Transverse colon (tissue), 4 donors: ENCODE results near the gene WDR86. TPM values are rescaled to one million over a fixed set of nuclear protein-coding genes. Genes with fewer than 3 reads are reported as not detected.

Experiments used
- DNase-seq: peaks from one replicate; pipeline ENCODE4 v3.0.0-alpha.2; 2019
- H3K27ac ChIP-seq, 4 donors: fragments of 200-600 bp; sonication (generic); 2 replicates each; pipeline ENCODE4 v1.5.1; 2016 to 2018; ENCODE audit warnings: inconsistent platforms in 4 of 4
- H3K27me3 ChIP-seq: fragments of 200-600 bp; sonication (generic); 2 replicates; pipeline ENCODE4 v1.5.1; 2017; ENCODE audit warnings: inconsistent platforms
- H3K36me3 ChIP-seq, 4 donors: fragments of 200-600 bp; sonication (generic); 2 replicates each; pipeline ENCODE4 v1.5.1; 2017 to 2019; ENCODE audit warnings: inconsistent platforms in 4 of 4
- H3K4me1 ChIP-seq, 4 donors: fragments of 200-600 bp; sonication (generic); 2 replicates each; pipeline ENCODE4 v1.5.1; 2017 to 2020; ENCODE audit warnings: inconsistent platforms in 4 of 4
- H3K4me3 ChIP-seq, 4 donors: fragments of 200-600 bp; sonication (generic); 1 replicate in 1 of 4; 2 replicates in 3 of 4; pipeline versions ENCODE4 v1.5.1 to v1.6.1; 2017 to 2019; ENCODE audit warnings: inconsistent platforms in 4 of 4
- H3K9me3 ChIP-seq, 2 donors: fragments of 200-600 bp; sonication (generic); 2 replicates each; pipeline ENCODE4 v1.5.1; 2017 to 2019; ENCODE audit warnings: inconsistent platforms in 2 of 2
- EP300 ChIP-seq: sonication (generic); formaldehyde crosslinking; IDR thresholded peaks from one replicate; pipeline ENCODE4 v1.6.1; 2017; ENCODE audit warnings: antibody characterized with exemption, low read depth
- POLR2A ChIP-seq: fragments of 450-650 bp; IDR thresholded peaks from one replicate; pipeline ENCODE4 v1.6.1; 2016; ENCODE audit warnings: antibody characterized with exemption, mild to moderate bottlenecking, moderate library complexity
- POLR2AphosphoS5 ChIP-seq, 3 donors: sonication (generic); formaldehyde crosslinking; IDR thresholded peaks; one replicate each; pipeline ENCODE4 v1.6.1; 2016; ENCODE audit warnings: antibody characterized with exemption in 3 of 3
- WGBS, 2 donors: methylation state at CpG; one replicate each; pipeline ENCODE4 v1.1.5; 2018; ENCODE audit warnings: low coverage in 1 of 2; 5-methylcytosine and 5-hydroxymethylcytosine counted together
- in situ Hi-C, 4 donors: fragments of 200-750 bp; cut with MboI; loops; one replicate each; pipeline versions ENCODE4 v1.15.0 to v1.15.1; 2017; ENCODE audit warnings: low sequenced_read_pairs in 3 of 4, low pct_ligation_motif_present in 1 of 4, low pct_unique_long_range_greater_than_20kb in 1 of 4
- intact Hi-C: fragments of 100-400 bp; cut with DNase I; formaldehyde crosslinking; loops from one replicate; pipeline ENCODE4 v1.15.1; 2023; ENCODE audit warnings: low total_unique reads
- total RNA-seq, 4 donors: library from RNA; depleted of rRNA; stranded (reverse); fragments of >200 nt; gene quantifications; one replicate each; pipeline ENCODE4 v1.1.0, GENCODE V29; 2016
- TF ChIP-seq, protein P1 (sequence below), 5 experiments: fragments of 200-600 bp in 3 of 5; fragments of 450-650 bp in 2 of 5; sonication (generic) in 3 of 5; IDR thresholded peaks; 1 replicate in 2 of 5; 2 replicates in 3 of 5; pipeline ENCODE4 v1.5.1; 2016 to 2017; ENCODE audit warnings: antibody characterized with exemption in 5 of 5, inconsistent platforms in 3 of 5, mild to moderate bottlenecking in 2 of 5, moderate library complexity in 1 of 5

Gene WDR86
- total RNA-seq, 4 donors from 2014 or later, result 2.8 to 33.3 (median 7.1) TPM

DNA sequence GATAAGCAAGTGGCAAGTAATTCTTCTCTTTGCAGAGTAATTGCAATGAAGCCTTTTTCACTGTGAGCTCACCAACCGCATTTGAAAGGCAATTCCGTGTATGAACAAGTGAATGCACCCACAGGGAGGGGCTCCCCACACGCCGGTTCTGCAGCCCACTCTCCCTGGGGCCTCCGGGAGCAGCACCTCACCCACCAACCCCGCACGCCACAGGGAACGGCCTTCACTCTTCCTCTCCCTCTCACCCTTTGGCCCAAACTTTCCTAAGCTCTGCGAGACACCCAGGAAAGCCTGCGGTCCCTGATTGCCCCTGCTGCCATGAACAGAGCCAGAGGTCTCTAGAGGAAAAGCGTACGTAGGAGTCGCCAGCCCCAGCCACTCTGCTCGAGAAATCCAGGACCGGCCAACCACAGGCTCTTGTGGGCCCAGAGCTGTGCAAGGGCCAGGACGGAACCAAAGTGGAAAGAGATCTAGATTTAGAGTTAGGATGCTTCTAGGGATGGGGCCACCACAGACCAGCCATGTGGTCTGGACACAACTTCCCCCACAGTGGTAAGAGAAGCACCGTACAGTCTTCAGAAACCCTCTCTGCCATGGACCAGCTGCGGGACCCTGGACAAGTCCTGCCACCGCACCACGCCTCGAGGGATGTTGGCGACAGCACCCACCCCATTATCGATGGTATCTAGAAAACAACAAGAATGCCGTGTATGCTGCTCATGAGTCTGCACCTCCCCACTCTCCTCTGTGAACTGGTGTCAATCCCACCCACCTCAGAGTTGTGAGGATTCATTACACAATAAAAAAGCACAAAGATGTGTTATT, 3.6 kb downstream of the WDR86 start:
- Histone ChIP-seq H3K27me3 (peaks cover 41% of the 10 kb centered on the region), H3K4me1 (peaks cover 10 to 22% (median 19%) of the 10 kb centered on the region in 4 donors), H3K27ac (peak overlapping the region in 1 of 4 donors; percentile 3), H3K4me3 (no peak overlapping the region), H3K9me3 (no peaks in the 10 kb centered on the region), H3K36me3 (no peaks in the 10 kb centered on the region)
- intact Hi-C loops (no loop called here), in situ Hi-C loops (no loop called here)
- no peak for DNase-seq
- TF ChIP-seq POLR2A (no peak), POLR2AphosphoS5 (IDR thresholded peaks at IDR 0.05) (no peak), EP300 (no peak)
- TF ChIP-seq, protein P1, sequence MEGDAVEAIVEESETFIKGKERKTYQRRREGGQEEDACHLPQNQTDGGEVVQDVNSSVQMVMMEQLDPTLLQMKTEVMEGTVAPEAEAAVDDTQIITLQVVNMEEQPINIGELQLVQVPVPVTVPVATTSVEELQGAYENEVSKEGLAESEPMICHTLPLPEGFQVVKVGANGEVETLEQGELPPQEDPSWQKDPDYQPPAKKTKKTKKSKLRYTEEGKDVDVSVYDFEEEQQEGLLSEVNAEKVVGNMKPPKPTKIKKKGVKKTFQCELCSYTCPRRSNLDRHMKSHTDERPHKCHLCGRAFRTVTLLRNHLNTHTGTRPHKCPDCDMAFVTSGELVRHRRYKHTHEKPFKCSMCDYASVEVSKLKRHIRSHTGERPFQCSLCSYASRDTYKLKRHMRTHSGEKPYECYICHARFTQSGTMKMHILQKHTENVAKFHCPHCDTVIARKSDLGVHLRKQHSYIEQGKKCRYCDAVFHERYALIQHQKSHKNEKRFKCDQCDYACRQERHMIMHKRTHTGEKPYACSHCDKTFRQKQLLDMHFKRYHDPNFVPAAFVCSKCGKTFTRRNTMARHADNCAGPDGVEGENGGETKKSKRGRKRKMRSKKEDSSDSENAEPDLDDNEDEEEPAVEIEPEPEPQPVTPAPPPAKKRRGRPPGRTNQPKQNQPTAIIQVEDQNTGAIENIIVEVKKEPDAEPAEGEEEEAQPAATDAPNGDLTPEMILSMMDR (IDR thresholded peaks at IDR 0.05), result no peak
- WGBS, 2 donors, result 89 to 95% methylated on average over 2 to 24 of the region's 24 CpGs

DNA sequence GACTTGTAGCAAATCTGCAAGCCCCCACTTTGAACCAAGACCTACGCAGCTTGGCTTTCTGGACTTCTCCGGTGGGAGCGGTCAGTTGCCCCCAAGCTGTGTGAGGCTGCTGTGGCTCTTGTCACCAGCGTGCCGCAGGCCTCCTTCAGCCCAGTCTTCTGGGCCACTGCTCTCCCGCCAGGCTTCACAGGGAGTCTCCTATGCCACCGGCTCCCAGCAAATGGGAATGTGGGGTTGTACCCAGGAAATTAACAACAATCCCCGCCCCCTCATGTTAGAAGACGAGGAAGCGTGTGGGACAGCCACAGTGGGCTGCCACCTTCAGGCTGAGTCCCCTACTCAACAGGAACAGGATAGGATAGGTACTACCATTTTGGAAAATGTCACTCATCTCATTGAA, 4.2 kb downstream of the WDR86 start:
- 92% methylated on average over 10 of the region's 10 CpGs; no CpG with 5 or more reads in 1 of the 2 donors for WGBS, 2 donors
- intact Hi-C loops (no loop called here), in situ Hi-C loops (no loop called here)
- no peak for DNase-seq
- peaks cover 35% of the 10 kb centered on the region for H3K27me3 ChIP-seq
- peak overlapping the region in 1 of 4 donors; percentile 3 for H3K27ac ChIP-seq
- no peak overlapping the region for H3K4me3 ChIP-seq
- no peak for TF ChIP-seq POLR2AphosphoS5 (IDR thresholded peaks at IDR 0.05)
- TF ChIP-seq POLR2A, result no peak
- TF ChIP-seq, protein P1 (IDR thresholded peaks at IDR 0.05), result no peak
- no peak for TF ChIP-seq EP300
- H3K36me3 ChIP-seq, result no peaks in the 10 kb centered on the region
- peaks cover 10 to 22% (median 18%) of the 10 kb centered on the region in 4 donors for H3K4me1 ChIP-seq
- no peaks in the 10 kb centered on the region for H3K9me3 ChIP-seq

DNA sequence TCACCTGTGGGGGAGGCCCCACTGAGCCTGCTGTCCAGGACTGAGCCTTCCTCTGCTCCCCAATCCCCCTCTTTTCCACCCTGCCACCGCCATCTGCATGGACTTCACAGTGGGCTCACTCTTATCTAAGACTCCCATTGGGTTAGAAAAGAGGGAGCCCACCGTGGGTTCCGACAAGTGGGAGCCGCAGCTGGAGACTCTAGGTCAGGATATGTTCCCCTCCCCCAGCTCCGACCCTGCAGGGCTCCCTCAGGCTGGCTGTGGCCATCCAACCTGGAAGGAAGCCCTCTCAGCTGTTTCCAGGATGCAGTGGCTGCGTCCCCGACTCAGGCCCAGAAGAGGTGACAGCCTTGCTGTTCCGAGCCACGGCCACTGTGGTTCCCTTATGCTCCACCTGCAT, 4.8 kb downstream of the WDR86 start:
- in situ Hi-C loops (no loop called here), intact Hi-C loops (no loop called here)
- no peak overlapping the region for H3K4me3 ChIP-seq
- H3K4me1 ChIP-seq, result peaks cover 8 to 18% (median 13%) of the 10 kb centered on the region in 4 donors
- H3K36me3 ChIP-seq, result no peaks in the 10 kb centered on the region
- 85% methylated on average over 9 of the region's 9 CpGs; no CpG with 5 or more reads in 1 of the 2 donors for WGBS, 2 donors
- H3K9me3 ChIP-seq, result no peaks in the 10 kb centered on the region
- peaks cover 29% of the 10 kb centered on the region for H3K27me3 ChIP-seq
- TF ChIP-seq POLR2AphosphoS5 (IDR thresholded peaks at IDR 0.05) (no peak), EP300 (no peak), POLR2A (no peak)
- TF ChIP-seq, protein P1 (IDR thresholded peaks at IDR 0.05), result no peak
- DNase-seq, result no peak
- H3K27ac ChIP-seq, result peak overlapping the region in 3 of 4 donors; percentile 16 to 57 (median 29)

DNA sequence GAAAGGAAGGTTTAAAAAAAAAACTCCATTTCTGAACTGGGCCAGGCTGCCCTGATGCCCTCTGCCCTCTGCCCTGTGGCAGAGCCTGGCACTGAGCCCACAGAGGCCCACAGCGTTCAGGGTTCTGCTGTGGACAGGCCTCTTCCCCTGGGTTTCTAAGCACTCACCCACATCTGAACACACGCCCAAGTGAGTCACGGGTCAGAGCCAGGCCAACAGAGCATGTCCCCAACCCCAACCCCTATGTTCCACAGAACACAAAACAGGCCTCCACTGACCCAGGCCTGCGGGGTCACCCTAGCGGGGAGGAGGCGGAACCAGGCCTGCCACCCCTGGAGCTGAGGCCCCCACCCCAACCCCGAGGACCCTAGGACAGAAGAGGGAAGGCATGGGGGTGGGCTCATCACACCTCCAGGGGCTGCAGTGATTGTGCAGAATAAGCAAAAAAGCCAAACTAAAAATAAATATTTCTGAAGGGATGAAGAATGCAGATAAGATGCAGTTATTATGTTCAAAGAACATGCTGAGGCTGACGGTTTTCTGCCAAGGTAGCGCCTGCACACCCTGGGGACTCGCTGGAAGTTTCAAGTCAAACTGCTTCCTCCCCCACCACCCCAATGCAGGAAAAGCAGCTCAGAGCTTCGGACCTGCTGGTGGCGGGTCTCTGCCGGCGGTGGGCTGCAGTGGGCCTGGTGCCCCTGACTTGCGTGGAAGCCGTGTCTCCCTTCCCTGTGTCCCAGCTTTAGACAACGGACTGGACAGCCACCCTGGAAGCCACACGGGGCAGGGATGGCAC, 5.4 kb downstream of the WDR86 start:
- in situ Hi-C loops (no loop called here), intact Hi-C loops (no loop called here)
- Histone ChIP-seq H3K27ac (peak overlapping the region; percentile 16 to 57 (median 22)), H3K4me1 (peaks cover 1 to 12% (median 7%) of the 10 kb centered on the region in 4 donors), H3K27me3 (peaks cover 23% of the 10 kb centered on the region), H3K9me3 (no peaks in the 10 kb centered on the region), H3K4me3 (no peak overlapping the region), H3K36me3 (no peaks in the 10 kb centered on the region)
- DNase-seq, result peak; percentile 34
- WGBS, 2 donors, result 71 to 73% methylated on average over 4 to 18 of the region's 18 CpGs
- no peak for TF ChIP-seq POLR2AphosphoS5 (IDR thresholded peaks at IDR 0.05)
- no peak for TF ChIP-seq EP300
- TF ChIP-seq, protein P1 (IDR thresholded peaks at IDR 0.05), result no peak
- TF ChIP-seq POLR2A, result no peak
